ENCODE results near the gene PABPC1L. TPM values are rescaled to one million over a fixed set of nuclear protein-coding genes. Genes with fewer than 3 reads are reported as not detected.

The PABPC1L gene
- total RNA-seq, 2 experiments from 2014 or later = 88.4 to 93.8 TPM

DNA sequence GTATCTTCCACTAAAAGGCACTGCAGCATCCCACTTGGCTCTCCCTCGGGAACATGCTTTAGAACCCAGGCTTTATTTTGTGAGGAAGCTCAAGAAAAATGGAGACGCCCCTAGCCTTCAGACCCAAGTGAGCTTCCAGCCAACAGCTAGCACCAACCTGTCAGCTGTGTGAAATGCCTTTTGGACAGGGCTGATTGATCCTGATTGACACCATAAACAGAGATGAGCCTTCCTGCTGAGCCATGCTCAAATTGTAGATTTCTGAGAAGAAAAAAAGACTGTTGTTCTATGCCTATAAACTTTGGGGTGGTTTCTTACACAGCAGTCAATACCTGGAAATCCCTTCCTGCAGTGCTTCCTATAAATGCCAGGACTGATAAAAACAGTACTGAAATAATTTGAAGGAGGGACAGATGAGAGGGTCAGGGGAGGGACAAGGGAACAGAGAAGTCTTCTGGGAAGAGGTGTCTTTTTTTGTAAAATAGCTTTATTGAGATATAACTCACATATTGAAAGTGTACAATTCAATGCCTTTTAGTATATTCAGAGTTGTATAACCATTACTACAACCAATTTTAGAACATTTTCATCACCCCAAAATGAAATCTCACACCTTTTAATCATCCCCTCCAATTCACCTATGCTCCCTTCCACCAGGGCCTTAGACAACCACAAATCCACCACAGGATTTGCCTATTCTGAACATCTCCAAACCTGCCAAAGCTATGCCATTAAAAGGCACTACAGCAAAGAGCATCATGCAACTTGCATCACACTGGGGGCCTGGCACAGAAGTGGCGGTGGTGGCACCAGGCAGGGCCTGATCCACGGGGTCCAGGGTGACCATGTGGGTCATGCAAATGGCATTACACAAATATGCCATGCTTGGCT is 53.7 kb downstream of the PABPC1L start:
- ChIA-PET CTCF (interaction anchor here (0.7 to 1.2 kb wide), 4 partner anchors 15 to 132 kb away, joined by 3 to 5 read pairs (median 4); no protein-coding TSS in a partner anchor), POLR2A (interaction anchor here (1.5 to 2.1 kb wide), 2 partner anchors 9 to 27 kb away, joined by 6 to 7 read pairs; no protein-coding TSS in a partner anchor)
- H3K27me3 Mint-ChIP-seq = no peaks in the 10 kb centered on the region
- TF ChIP-seq, protein P1, sequence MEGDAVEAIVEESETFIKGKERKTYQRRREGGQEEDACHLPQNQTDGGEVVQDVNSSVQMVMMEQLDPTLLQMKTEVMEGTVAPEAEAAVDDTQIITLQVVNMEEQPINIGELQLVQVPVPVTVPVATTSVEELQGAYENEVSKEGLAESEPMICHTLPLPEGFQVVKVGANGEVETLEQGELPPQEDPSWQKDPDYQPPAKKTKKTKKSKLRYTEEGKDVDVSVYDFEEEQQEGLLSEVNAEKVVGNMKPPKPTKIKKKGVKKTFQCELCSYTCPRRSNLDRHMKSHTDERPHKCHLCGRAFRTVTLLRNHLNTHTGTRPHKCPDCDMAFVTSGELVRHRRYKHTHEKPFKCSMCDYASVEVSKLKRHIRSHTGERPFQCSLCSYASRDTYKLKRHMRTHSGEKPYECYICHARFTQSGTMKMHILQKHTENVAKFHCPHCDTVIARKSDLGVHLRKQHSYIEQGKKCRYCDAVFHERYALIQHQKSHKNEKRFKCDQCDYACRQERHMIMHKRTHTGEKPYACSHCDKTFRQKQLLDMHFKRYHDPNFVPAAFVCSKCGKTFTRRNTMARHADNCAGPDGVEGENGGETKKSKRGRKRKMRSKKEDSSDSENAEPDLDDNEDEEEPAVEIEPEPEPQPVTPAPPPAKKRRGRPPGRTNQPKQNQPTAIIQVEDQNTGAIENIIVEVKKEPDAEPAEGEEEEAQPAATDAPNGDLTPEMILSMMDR (IDR thresholded peaks at IDR 0.05) = no peak
- H3K4me3 Mint-ChIP-seq = peak overlapping the region; percentile 18
- H3K9me3 Mint-ChIP-seq = peaks cover 2% of the 10 kb centered on the region
- H3K4me1 Mint-ChIP-seq (ENCODE audit: low read depth) = peaks cover 56% of the 10 kb centered on the region
- ATAC-seq (no peak), DNase-seq (peak; percentile 50)
- peaks cover 35% of the 10 kb centered on the region for H3K36me3 Mint-ChIP-seq (ENCODE audit: low read depth)
- intact Hi-C loops (cut with micrococcal nuclease) = loop anchor here (5.0 kb wide), 1 partner anchor 76 kb away; the partner anchor contains the start of gene YWHAB
- H3K27ac Mint-ChIP-seq = peak overlapping the region; percentile 71

DNA sequence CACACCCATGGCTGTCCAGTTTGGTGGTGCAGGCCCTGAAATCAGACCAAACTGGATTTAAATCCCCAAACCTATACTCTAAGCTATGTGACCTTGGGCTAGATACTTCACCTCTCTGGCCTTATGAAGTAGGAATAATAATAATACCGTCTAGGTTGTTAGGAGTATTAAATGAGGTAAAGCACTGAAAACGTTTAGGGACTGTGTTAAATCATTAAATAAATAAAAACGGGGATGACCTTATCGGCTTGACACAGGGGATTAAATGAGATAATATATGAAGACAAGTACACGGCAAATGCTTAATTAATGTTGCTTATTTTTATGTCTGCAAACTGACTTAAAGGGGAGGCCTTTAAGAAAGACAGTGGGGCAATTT is 55.8 kb downstream of the PABPC1L start:
- DNase-seq = no peak
- H3K27me3 Mint-ChIP-seq = no peaks in the 10 kb centered on the region
- no peak for ATAC-seq
- TF ChIP-seq, protein P1 (IDR thresholded peaks at IDR 0.05) = no peak
- peaks cover 2% of the 10 kb centered on the region for H3K9me3 Mint-ChIP-seq
- H3K27ac Mint-ChIP-seq = peak overlapping the region; percentile 99
- ChIA-PET POLR2A (interaction anchor here (0.6 to 6.6 kb wide), 8 partner anchors 9 to 78 kb away, joined by 3 to 55 read pairs (median 4); no protein-coding TSS in a partner anchor), CTCF (interaction anchor here (1.0 to 1.2 kb wide), 3 partner anchors 12 to 69 kb away, joined by 3 to 4 read pairs (median 3); no protein-coding TSS in a partner anchor)
- H3K4me1 Mint-ChIP-seq (ENCODE audit: low read depth) = peaks cover 59% of the 10 kb centered on the region
- H3K36me3 Mint-ChIP-seq (ENCODE audit: low read depth) = peaks cover 33% of the 10 kb centered on the region
- intact Hi-C loops (cut with micrococcal nuclease) = no loop called here
- H3K4me3 Mint-ChIP-seq = peak overlapping the region; percentile 100

DNA sequence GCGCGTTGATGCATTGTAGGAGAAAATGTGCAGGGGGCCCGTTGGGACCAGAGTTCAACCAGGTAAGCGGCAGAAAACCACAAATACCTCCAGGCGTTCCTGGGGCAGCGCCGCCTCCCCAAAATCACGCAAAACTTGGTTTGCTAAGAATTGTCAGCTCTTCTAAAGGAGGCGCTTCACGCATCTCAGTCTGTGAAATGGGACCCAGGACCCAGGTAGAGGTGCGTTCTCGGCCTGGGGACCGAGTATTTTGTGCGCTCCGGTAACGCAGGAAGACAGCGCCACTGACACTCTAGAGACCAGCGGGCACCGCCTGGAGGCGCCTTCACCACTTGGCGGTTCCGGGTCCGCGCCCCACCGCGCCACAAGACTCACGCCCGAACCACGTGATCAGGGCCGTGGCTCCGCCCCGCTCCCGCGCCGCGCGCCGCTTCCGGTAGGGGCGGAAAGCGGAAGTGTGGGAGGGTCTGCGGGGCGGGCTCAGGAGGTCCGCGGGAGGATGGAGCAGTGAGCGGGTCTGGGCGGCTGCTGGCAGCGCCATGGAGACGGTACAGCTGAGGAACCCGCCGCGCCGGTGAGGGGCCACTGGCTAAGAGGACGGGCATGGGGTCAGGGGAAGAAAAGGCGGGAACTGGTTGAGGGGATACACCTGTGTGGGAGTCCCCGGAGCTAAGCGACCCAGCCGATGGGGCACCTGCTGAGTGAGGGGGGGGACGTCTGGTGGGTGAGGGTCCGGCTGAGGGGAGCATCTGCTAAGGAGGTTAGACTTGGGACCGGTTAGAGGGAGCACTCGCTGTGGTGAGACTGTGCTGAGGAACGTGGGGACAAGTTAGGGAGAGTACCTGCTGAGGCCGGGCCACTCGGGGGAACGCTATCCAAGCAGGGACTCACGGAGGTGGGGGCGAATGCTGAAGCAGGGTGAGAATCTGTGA is 56.4 kb downstream of the PABPC1L start, which contains the start of gene STK4:
Gene STK4, plus strand, starts transcription at position 483 of the 932 bp plus-strand sequence. Its CDS starts 57 bp downstream, at position 540.
- peaks cover 36% of the 10 kb centered on the region for H3K36me3 Mint-ChIP-seq (ENCODE audit: low read depth)
- intact Hi-C loops (cut with micrococcal nuclease) = no loop called here
- DNase-seq (peak; percentile 95), ATAC-seq (peak; percentile 74)
- H3K4me1 Mint-ChIP-seq (ENCODE audit: low read depth) = peaks cover 59% of the 10 kb centered on the region
- peak within 1 kb of the TSS; percentile 99 for H3K27ac Mint-ChIP-seq
- POLR2A ChIA-PET = interaction anchor here (0.6 to 6.6 kb wide), 12 partner anchors 9 to 92 kb away, joined by 3 to 55 read pairs (median 3); no protein-coding TSS in a partner anchor
- peak within 1 kb of the TSS; percentile 100 for H3K4me3 Mint-ChIP-seq
- H3K27me3 Mint-ChIP-seq = no peaks in the 10 kb centered on the region
- CTCF ChIA-PET = interaction anchor here (1.0 to 1.2 kb wide), 2 partner anchors 46 to 69 kb away, joined by 3 to 4 read pairs; no protein-coding TSS in a partner anchor
- peaks cover 2% of the 10 kb centered on the region for H3K9me3 Mint-ChIP-seq
- TF ChIP-seq, protein P1 (IDR thresholded peaks at IDR 0.05) = no peak

DNA sequence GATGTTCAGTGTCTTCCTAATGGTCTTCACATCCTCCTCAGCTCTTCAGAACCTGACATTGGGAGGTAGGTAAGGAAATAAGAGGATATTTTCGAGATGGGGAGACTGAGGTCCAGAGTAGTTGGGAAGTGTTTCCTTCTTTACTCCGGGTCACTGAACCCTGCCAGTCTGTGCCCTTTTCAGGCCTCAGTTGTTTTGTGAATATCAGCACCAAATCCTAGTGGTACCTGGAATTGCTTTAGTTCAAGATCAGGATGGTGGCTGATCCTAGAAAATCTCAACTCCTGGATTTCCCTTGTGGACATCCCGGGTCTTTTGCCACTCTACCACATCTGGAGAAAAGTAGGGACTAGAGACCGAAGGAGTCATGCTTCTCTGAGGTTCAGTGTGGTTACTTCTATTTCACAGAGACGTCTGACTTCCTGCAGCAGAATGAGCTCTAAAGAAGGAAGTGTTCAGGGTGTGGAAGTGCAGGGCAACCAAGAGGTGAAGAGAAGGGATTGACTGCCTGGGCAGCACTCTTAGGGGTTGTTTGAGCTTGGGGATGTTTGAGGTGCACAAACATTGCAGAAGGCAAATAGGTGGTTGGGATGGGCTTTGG is 57.4 kb downstream of the PABPC1L start:
- ATAC-seq (peak; percentile 16), DNase-seq (peak; percentile 44)
- POLR2A ChIA-PET = interaction anchor here (0.6 to 6.6 kb wide), 12 partner anchors 8 to 151 kb away, joined by 3 to 55 read pairs (median 6); partner anchors contain the start of gene TOMM34
- peaks cover 43% of the 10 kb centered on the region for H3K36me3 Mint-ChIP-seq (ENCODE audit: low read depth)
- H3K4me3 Mint-ChIP-seq = peak overlapping the region; percentile 100
- TF ChIP-seq, protein P1 (IDR thresholded peaks at IDR 0.05) = no peak
- intact Hi-C loops (cut with micrococcal nuclease) = no loop called here
- peaks cover 2% of the 10 kb centered on the region for H3K9me3 Mint-ChIP-seq
- peaks cover 56% of the 10 kb centered on the region for H3K4me1 Mint-ChIP-seq (ENCODE audit: low read depth)
- CTCF ChIA-PET = interaction anchor here (0.7 to 1.7 kb wide), 5 partner anchors 11 to 43 kb away, joined by 3 to 6 read pairs (median 4); no protein-coding TSS in a partner anchor
- no peaks in the 10 kb centered on the region for H3K27me3 Mint-ChIP-seq
- H3K27ac Mint-ChIP-seq = peak overlapping the region; percentile 99

Data from activated CD8-positive, alpha-beta T cell treated with anti-CD3 and anti-CD28 coated beads for 36 hours (primary cell).